Neural progenitor cell (in vitro differentiated cells): Measurements from ENCODE around the gene RNF213. TPM values are rescaled to one million over a fixed set of nuclear protein-coding genes. Genes with fewer than 3 reads are reported as not detected.

Source experiments
- DNase-seq: peaks from one replicate; pipeline ENCODE4 v3.0.0-alpha.2; 2016; ENCODE audit warnings: low spot score
- H2AFZ ChIP-seq: fragments of 200-600 bp; sonication (generic); replicated peaks from 2 replicates; pipeline ENCODE4 v1.6.1; 2016; ENCODE audit warnings: antibody characterized with exemption
- H3F3A ChIP-seq: fragments of 200-600 bp; sonication (generic); 2 replicates; pipeline ENCODE4 v1.6.1; 2016; ENCODE audit warnings: antibody characterized with exemption, low read depth
- H3K27ac ChIP-seq: fragments of 200-600 bp; sonication (generic); 2 replicates; pipeline ENCODE4 v1.5.1; 2016; ENCODE audit warnings: mild to moderate bottlenecking
- H3K27me3 ChIP-seq: fragments of 200-600 bp; sonication (generic); 2 replicates; pipeline ENCODE4 v1.6.1; 2016; ENCODE audit warnings: mild to moderate bottlenecking, moderate library complexity
- H3K36me3 ChIP-seq: fragments of 200-600 bp; sonication (generic); 2 replicates; pipeline ENCODE4 v1.5.1; 2016
- H3K4me1 ChIP-seq: fragments of 200-600 bp; sonication (generic); 2 replicates; pipeline ENCODE4 v1.6.1; 2016; ENCODE audit warnings: mixed run types
- H3K4me2 ChIP-seq: fragments of 200-600 bp; sonication (generic); 2 replicates; pipeline ENCODE4 v1.6.1; 2016
- H3K4me3 ChIP-seq: fragments of 200-600 bp; sonication (generic); 2 replicates; pipeline ENCODE4 v1.5.1; 2016
- H3K79me2 ChIP-seq: fragments of 200-600 bp; sonication (generic); 2 replicates; pipeline ENCODE4 v1.6.1; 2016; ENCODE audit warnings: low read depth
- H3K9ac ChIP-seq: fragments of 200-600 bp; sonication (generic); 2 replicates; pipeline ENCODE4 v1.6.1; 2016
- H3K9me3 ChIP-seq: fragments of 200-600 bp; sonication (generic); 2 replicates; pipeline ENCODE4 v1.5.1; 2016; ENCODE audit warnings: low read depth
- H4K20me1 ChIP-seq: fragments of 200-600 bp; sonication (generic); 2 replicates; pipeline ENCODE4 v1.6.1; 2016; ENCODE audit warnings: low read depth
- H3K27ac Mint-ChIP-seq: 3 replicates; pipeline ENCODE4 v1.8.0; 2021; ENCODE audit warnings: mixed read lengths
- H3K27me3 Mint-ChIP-seq: 2 replicates; pipeline ENCODE4 v1.8.0; 2022; ENCODE audit warnings: low read depth, mild to moderate bottlenecking, inconsistent platforms, moderate library complexity, mixed read lengths; ENCODE audit not compliant: insufficient read depth
- H3K36me3 Mint-ChIP-seq: 3 replicates; pipeline ENCODE4 v1.8.0; 2021; ENCODE audit warnings: mixed read lengths
- H3K4me1 Mint-ChIP-seq: 3 replicates; pipeline ENCODE4 v1.8.0; 2021; ENCODE audit warnings: mixed read lengths
- H3K4me3 Mint-ChIP-seq: 3 replicates; pipeline ENCODE4 v1.8.0; 2021; ENCODE audit warnings: mild to moderate bottlenecking, moderate library complexity, mixed read lengths
- H3K9me3 Mint-ChIP-seq: 3 replicates; pipeline ENCODE4 v1.8.0; 2020; ENCODE audit warnings: mixed read lengths
- CTCF ChIP-seq: fragments of 200-600 bp; sonication (generic); IDR thresholded peaks from 2 replicates; pipeline ENCODE4 v1.5.1; 2017; ENCODE audit warnings: antibody characterized with exemption, mild to moderate bottlenecking
- EZH2 ChIP-seq: fragments of 200-600 bp; sonication (generic); IDR thresholded peaks from 2 replicates; pipeline ENCODE4 v1.6.1; 2017; ENCODE audit warnings: antibody characterized with exemption, mild to moderate bottlenecking, moderate library complexity
- EZH2phosphoT487 ChIP-seq: fragments of 200-600 bp; sonication (generic); IDR thresholded peaks from 2 replicates; pipeline ENCODE4 v1.6.1; 2017; ENCODE audit warnings: antibody characterized with exemption
- total RNA-seq: library from RNA; depleted of rRNA; stranded (reverse); fragments of >200 nt; gene quantifications from 2 replicates; pipeline ENCODE4 v1.2.3, GENCODE V29; 2015; ENCODE audit warnings: low replicate concordance

The RNF213 gene
- total RNA-seq, 1 donor from 2014 or later = 19.8 TPM

GRCh38 chr17:80444644-80444979 is 184.0 kb downstream of the RNF213 start:
- Mint-ChIP-seq H3K36me3 (peaks cover 2% of the 10 kb centered on the region), H3K27ac (no peak overlapping the region), H3K4me1 (peaks cover 14% of the 10 kb centered on the region), H3K27me3 (peaks cover 19% of the 10 kb centered on the region), H3K4me3 (no peak overlapping the region), H3K9me3 (no peaks in the 10 kb centered on the region)
- H3F3A ChIP-seq = peaks cover 6% of the 10 kb centered on the region
- H3K9ac ChIP-seq = no peak overlapping the region
- no peak overlapping the region for H2AFZ ChIP-seq
- no peak overlapping the region for H3K4me2 ChIP-seq
- TF ChIP-seq EZH2phosphoT487 (no peak), EZH2 (no peak), CTCF (no peak)
- H3K9me3 ChIP-seq = no peaks in the 10 kb centered on the region
- no peak for DNase-seq
- H3K36me3 ChIP-seq = no peaks in the 10 kb centered on the region
- H3K27ac ChIP-seq = no peak overlapping the region
- peaks cover 29% of the 10 kb centered on the region for H4K20me1 ChIP-seq
- no peak overlapping the region for H3K4me3 ChIP-seq
- H3K27me3 ChIP-seq = peaks cover 24% of the 10 kb centered on the region
- H3K4me1 ChIP-seq = no peaks in the 10 kb centered on the region
- H3K79me2 ChIP-seq = no peaks in the 10 kb centered on the region

- no peaks in the 10 kb centered on the region for H3K9me3 Mint-ChIP-seq
- Histone ChIP-seq H3F3A (peaks cover 6% of the 10 kb centered on the region), H3K27me3 (peaks cover 24% of the 10 kb centered on the region), H3K9me3 (no peaks in the 10 kb centered on the region), H3K27ac (no peak overlapping the region), H3K4me1 (no peaks in the 10 kb centered on the region), H3K4me3 (no peak overlapping the region), H3K4me2 (no peak overlapping the region), H3K79me2 (no peaks in the 10 kb centered on the region), H3K36me3 (no peaks in the 10 kb centered on the region), H3K9ac (no peak overlapping the region), H2AFZ (no peak overlapping the region), H4K20me1 (peaks cover 29% of the 10 kb centered on the region)
- H3K36me3 Mint-ChIP-seq = peaks cover 2% of the 10 kb centered on the region
- H3K27ac Mint-ChIP-seq = no peak overlapping the region
- DNase-seq = no peak
- TF ChIP-seq CTCF (no peak), EZH2phosphoT487 (no peak), EZH2 (no peak)
- peaks cover 14% of the 10 kb centered on the region for H3K4me1 Mint-ChIP-seq
- H3K27me3 Mint-ChIP-seq = peaks cover 19% of the 10 kb centered on the region
- no peak overlapping the region for H3K4me3 Mint-ChIP-seq
These were observed 184.5 kb downstream of the RNF213 start for GRCh38 chr17:80445007-80445725.

- H3K4me1 ChIP-seq = no peaks in the 10 kb centered on the region
- peaks cover 23% of the 10 kb centered on the region for H4K20me1 ChIP-seq
- H3F3A ChIP-seq = peaks cover 1% of the 10 kb centered on the region
- H3K4me3 ChIP-seq = no peak overlapping the region
- H3K4me2 ChIP-seq = no peak overlapping the region
- H3K9me3 ChIP-seq = no peaks in the 10 kb centered on the region
- H3K27ac ChIP-seq = no peak overlapping the region
- no peak overlapping the region for H3K27ac Mint-ChIP-seq
- no peak for DNase-seq
- H2AFZ ChIP-seq = no peak overlapping the region
- no peaks in the 10 kb centered on the region for H3K9me3 Mint-ChIP-seq
- H3K27me3 Mint-ChIP-seq = peaks cover 18% of the 10 kb centered on the region
- H3K36me3 Mint-ChIP-seq = peaks cover 2% of the 10 kb centered on the region
- H3K27me3 ChIP-seq = peaks cover 24% of the 10 kb centered on the region
- H3K79me2 ChIP-seq = no peaks in the 10 kb centered on the region
- no peak overlapping the region for H3K4me3 Mint-ChIP-seq
- TF ChIP-seq EZH2phosphoT487 (no peak), CTCF (no peak), EZH2 (no peak)
- H3K36me3 ChIP-seq = no peaks in the 10 kb centered on the region
- H3K9ac ChIP-seq = no peak overlapping the region
- H3K4me1 Mint-ChIP-seq = peaks cover 9% of the 10 kb centered on the region
These were observed 185.1 kb downstream of the RNF213 start for GRCh38 chr17:80445726-80446110.
